WERI-Rb-1 (cell line): ENCODE data around the gene ADAP2.
A peak's percentile ranks its signal among the peaks of the same experiment; 100 is the strongest.

Source experiments
- DNase-seq: peaks from one replicate; pipeline ENCODE4 v3.0.0-alpha.2; 2020
- H3K27ac ChIP-seq: fragments of 250-450 bp; sonication (Bioruptor Pico); 2 replicates; pipeline ENCODE4 v1.5.1; 2020; ENCODE audit warnings: mild to moderate bottlenecking, moderate library complexity
- H3K27me3 ChIP-seq: fragments of 250-450 bp; sonication (Bioruptor Pico); 2 replicates; pipeline ENCODE4 v1.5.1; 2021; ENCODE audit warnings: mild to moderate bottlenecking, low read depth, moderate library complexity; ENCODE audit not compliant: insufficient read depth, severe bottlenecking
- H3K36me3 ChIP-seq: fragments of 250-450 bp; sonication (Bioruptor Pico); 2 replicates; pipeline ENCODE4 v1.5.1; 2020; ENCODE audit warnings: mild to moderate bottlenecking, moderate library complexity
- H3K4me3 ChIP-seq: 2 replicates; pipeline ENCODE4 v1.5.1; 2011; ENCODE audit warnings: low read depth, mild to moderate bottlenecking, control low read depth, low read length
- H3K9me3 ChIP-seq: fragments of 250-450 bp; sonication (Bioruptor Pico); 2 replicates; pipeline ENCODE4 v1.5.1; 2021; ENCODE audit warnings: mild to moderate bottlenecking, moderate library complexity; ENCODE audit not compliant: severe bottlenecking
- TF ChIP-seq, protein P1 (sequence below): IDR thresholded peaks from 2 replicates; pipeline ENCODE4 v1.5.1; 2011; ENCODE audit warnings: low read depth, mild to moderate bottlenecking, control low read depth, inconsistent platforms, low read length

Gene ADAP2

DNA sequence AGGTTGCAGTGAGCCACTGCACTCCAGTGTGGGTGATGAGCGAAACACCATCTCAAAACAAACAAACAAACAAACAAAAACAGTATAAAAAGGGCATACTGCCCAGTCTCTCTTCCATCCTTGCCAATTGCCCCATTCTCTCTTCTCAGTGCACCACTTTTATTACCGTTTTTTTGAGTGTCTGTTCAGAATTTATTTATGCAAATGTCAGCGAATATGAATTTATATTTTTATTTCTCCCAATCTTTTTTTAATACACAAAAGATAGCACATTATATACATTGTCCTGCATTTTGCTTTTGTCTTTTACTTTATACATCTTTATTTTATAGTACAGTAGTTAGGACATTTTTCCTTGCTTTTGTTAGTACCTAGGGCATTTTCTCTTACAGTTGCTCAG lies 68.7 kb downstream of the ADAP2 start:
- no peak for DNase-seq
- Histone ChIP-seq H3K4me3 (no peak overlapping the region), H3K36me3 (no peaks in the 10 kb centered on the region), H3K27me3 (no peaks in the 10 kb centered on the region), H3K27ac (no peak overlapping the region), H3K9me3 (no peaks in the 10 kb centered on the region)
- TF ChIP-seq, protein P1, sequence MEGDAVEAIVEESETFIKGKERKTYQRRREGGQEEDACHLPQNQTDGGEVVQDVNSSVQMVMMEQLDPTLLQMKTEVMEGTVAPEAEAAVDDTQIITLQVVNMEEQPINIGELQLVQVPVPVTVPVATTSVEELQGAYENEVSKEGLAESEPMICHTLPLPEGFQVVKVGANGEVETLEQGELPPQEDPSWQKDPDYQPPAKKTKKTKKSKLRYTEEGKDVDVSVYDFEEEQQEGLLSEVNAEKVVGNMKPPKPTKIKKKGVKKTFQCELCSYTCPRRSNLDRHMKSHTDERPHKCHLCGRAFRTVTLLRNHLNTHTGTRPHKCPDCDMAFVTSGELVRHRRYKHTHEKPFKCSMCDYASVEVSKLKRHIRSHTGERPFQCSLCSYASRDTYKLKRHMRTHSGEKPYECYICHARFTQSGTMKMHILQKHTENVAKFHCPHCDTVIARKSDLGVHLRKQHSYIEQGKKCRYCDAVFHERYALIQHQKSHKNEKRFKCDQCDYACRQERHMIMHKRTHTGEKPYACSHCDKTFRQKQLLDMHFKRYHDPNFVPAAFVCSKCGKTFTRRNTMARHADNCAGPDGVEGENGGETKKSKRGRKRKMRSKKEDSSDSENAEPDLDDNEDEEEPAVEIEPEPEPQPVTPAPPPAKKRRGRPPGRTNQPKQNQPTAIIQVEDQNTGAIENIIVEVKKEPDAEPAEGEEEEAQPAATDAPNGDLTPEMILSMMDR = no peak

DNA sequence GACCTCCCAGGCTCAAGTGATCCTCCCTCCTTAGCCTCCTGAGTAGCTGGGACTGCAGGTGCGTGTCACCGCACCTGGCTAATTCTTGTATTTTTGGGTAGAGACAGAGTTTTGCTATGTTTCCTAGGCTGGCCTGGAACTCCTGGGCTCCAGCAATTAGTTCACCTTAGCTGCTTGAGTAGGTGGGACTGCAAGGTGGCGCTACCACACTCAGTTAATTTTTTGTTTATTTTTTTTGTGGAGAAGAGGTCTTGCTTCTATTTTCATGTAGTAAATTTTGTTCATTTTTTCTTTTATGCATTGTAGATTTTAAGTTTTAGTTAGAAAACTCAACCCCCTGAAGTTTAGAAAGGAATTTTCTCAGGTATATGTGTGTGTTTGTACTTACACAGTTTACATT lies 70.8 kb downstream of the ADAP2 start:
- no peak for DNase-seq
- Histone ChIP-seq H3K27me3 (no peaks in the 10 kb centered on the region), H3K4me3 (no peak overlapping the region), H3K9me3 (no peaks in the 10 kb centered on the region), H3K36me3 (no peaks in the 10 kb centered on the region), H3K27ac (no peak overlapping the region)
- TF ChIP-seq, protein P1 = 0 out of 2 replicates have a peak, but pooled peaks have one; percentile 8

DNA sequence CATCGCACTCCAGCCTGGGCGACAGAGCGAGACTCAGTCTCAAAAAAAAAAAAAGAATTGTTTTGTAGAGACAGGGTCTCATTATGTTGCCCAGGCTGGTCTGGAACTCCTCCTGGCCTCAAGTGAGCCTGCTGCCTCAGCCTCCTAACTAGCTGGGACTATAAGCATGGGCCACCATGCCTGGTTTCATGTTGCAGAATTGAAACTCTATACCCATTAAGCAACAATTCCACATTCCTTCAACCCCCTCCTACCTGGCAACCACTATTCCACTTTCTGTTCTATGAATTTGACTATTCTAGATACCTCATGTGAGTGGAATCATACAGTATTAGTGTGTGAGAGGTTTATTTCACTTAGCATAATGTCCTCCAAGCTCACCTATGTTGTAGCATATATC lies 73.6 kb downstream of the ADAP2 start:
- no peak overlapping the region for H3K27ac ChIP-seq
- no peaks in the 10 kb centered on the region for H3K9me3 ChIP-seq
- H3K27me3 ChIP-seq = no peaks in the 10 kb centered on the region
- no peaks in the 10 kb centered on the region for H3K36me3 ChIP-seq
- DNase-seq = no peak
- TF ChIP-seq, protein P1 = no peak
- no peak overlapping the region for H3K4me3 ChIP-seq

- no peak for DNase-seq
Observed at GRCh38 chr17:30996486-30996885, 74.7 kb downstream of the ADAP2 start.

GRCh38 chr17:30997270-30997669 lies 75.5 kb downstream of the ADAP2 start:
- H3K4me3 ChIP-seq = no peak overlapping the region
- no peaks in the 10 kb centered on the region for H3K9me3 ChIP-seq
- H3K27ac ChIP-seq = no peak overlapping the region
- no peak for DNase-seq
- TF ChIP-seq, protein P1 = no peak
- no peaks in the 10 kb centered on the region for H3K27me3 ChIP-seq
- H3K36me3 ChIP-seq = no peaks in the 10 kb centered on the region

More at GRCh38 chr17:30996486-30996885, 74.7 kb downstream of the ADAP2 start:
- Histone ChIP-seq H3K27me3 (no peaks in the 10 kb centered on the region), H3K4me3 (no peak overlapping the region), H3K27ac (no peak overlapping the region), H3K36me3 (no peaks in the 10 kb centered on the region), H3K9me3 (no peaks in the 10 kb centered on the region)
- TF ChIP-seq, protein P1 = no peak

GRCh38 chr17:30997842-30998241 lies 76.1 kb downstream of the ADAP2 start:
- no peak overlapping the region for H3K27ac ChIP-seq
- DNase-seq = no peak
- no peaks in the 10 kb centered on the region for H3K9me3 ChIP-seq
- TF ChIP-seq, protein P1 = no peak
- no peaks in the 10 kb centered on the region for H3K36me3 ChIP-seq
- no peak overlapping the region for H3K4me3 ChIP-seq
- H3K27me3 ChIP-seq = no peaks in the 10 kb centered on the region
